Muscle of arm (tissue), 12 donors: ENCODE results near the gene TPBGL. TPM values are rescaled to one million over a fixed set of nuclear protein-coding genes. Genes with fewer than 3 reads are reported as not detected.
A peak's percentile ranks its signal among the peaks of the same experiment; 100 is the strongest.
"Not testable (repeated sequence)": the region's sequence is repeated elsewhere in the genome, so short reads cannot be mapped to it uniquely, and the experiment has no call there.

ENCODE experiments used
- DNase-seq: peaks from one replicate; pipeline ENCODE4 v3.0.0-alpha.2; 2013
- polyA plus RNA-seq, 12 donors: library from polyadenylated mRNA; unstranded; fragments of 120-200 nt; gene quantifications; one replicate each; pipeline ENCODE4 v1.2.1, GENCODE V29; 2013; ENCODE audit not compliant: insufficient read length in 12 of 12

TPBGL gene
- polyA plus RNA-seq, 12 donors: 0.07 to 0.58 (median 0.23) TPM; not detected in 2

GRCh38 chr11:75271730-75272129 is 31.2 kb downstream of the TPBGL start:
- DNase-seq: no peak

- DNase-seq: no peak
Observed at GRCh38 chr11:75272391-75272790, 31.8 kb downstream of the TPBGL start.

DNA sequence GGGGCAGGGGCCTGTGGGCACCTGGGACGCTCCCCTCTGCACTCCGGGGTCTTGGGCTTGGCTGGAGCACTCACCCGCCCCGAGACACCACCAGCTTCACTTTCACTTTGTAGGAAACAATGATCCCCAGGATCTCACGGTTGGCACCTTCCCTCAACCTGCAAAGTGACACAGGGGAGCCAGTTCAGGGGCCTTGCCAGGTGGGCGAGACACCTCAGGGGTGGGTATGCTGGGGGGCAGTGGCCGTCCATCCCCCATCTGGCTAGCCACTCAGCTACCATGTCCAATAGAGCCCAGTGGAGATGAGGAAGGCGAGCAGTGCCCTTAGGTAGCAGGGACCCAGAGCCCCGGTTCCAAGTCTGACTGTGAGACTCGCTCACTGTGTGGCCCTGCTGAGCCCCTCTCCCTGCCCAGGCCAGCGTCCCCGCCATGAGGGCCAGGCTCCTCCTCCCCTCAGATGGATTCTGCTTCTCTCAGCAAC is 32.3 kb downstream of the TPBGL start:
- no peak for DNase-seq

- no peak for DNase-seq
Observed at GRCh38 chr11:75273411-75274391, 33.1 kb downstream of the TPBGL start.

DNA sequence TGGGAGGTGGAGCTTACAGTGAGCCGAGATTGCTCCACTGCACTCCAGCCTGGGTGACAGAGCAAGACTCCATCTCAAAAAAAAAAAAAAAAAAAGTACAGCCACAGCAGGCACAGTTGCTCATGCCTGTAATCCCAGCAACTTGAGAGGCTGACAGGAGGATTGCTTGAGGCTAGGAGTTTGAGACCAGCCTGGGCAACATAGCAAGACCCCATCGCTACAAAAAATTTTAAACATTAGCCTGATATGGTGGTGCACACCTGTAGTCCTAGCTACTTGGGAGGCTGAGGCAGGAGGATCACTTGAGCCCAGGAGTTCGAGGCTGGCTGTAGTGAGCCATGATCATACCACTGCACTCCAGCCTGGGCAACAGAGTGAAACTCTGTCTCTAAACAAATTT is 34.1 kb downstream of the TPBGL start:
- DNase-seq: not testable (repeated sequence)

DNA sequence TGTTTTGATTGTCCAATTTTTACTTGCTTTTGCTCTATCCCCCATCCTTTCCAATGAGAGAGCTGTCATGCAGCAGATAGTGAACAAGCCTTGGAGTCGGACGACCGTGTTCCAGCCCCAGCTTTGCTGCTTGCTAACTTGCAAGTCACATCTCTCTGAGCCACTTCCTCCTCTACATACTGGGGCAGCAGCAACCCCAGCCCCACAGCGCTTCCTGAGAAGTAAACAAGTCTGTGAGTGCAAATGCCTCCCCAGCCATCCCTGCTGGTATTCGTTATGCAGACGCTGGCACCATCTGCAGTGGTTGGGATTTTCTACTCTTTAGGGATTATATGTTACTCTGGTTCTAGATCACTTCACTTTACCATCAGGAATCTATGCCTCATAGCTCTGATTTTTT is 35.0 kb downstream of the TPBGL start:
- DNase-seq: no peak

DNA sequence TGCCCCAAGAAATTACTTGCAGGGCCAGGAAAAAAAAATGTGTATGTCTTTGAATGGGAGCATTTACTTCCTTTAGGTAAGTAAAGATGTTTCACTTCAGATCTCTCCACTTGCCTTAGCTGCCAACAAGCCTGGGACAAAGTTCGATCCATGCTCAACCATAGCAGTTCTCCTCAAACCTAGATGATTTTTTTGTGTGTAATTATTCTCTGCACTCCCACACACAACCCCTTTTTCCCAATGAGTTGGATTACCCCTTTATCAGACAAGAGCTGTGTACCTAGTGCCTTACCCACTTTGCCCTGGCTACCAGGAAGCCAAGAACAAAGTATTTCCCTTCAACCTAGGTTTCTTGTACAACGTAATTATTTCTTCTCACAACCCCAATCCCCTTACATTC is 35.6 kb downstream of the TPBGL start:
- no peak for DNase-seq

DNA sequence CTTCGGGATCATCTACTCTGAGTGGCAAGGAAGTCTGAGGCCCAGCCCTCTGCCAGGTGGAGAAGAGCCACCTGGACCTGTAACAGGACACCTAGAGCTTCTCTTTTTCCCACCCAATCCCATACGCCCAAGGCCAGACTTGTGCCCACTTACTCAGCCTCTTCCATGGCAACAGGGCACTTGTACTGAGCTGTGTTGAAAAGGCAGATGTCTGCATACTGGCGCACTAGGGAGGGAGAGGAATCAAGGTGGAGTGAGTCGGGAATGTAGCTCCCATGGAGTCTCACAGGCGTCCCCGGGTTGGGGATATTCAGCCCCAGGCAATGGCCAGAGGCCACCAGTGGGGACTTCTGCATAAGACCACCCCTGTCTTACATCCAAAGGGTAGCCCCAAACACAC is 36.1 kb downstream of the TPBGL start:
- DNase-seq: no peak

- no peak for DNase-seq
Observed at GRCh38 chr11:75277211-75277805, 36.7 kb downstream of the TPBGL start.

- DNase-seq: no peak
Observed at GRCh38 chr11:75277991-75278790, 37.6 kb downstream of the TPBGL start.

- no peak for DNase-seq
Observed at GRCh38 chr11:75279273-75279672, 38.7 kb downstream of the TPBGL start.

DNA sequence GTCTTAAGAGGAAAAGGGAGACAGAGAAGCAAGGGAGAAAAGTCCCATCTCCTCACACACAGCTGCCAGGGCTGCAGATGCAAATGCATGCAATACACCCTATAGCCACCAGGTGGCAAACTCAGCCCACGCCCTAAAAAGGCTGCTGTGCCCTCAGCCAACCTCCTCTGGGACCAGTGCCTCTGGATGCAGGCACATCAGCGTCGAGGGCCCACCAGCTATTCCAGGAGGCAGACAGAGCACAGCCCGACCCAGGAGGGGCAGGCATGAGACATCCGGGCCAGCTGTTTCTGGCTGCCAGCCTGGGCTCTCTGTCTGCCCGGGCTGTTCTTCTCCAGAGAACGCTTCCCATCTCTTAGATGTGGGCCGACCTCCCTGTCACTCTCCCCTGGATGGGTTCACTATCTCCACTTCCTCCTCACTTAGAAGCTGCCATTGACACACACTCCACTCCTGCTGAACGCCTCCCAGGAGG is 39.7 kb downstream of the TPBGL start:
- peak; percentile 83 for DNase-seq

GRCh38 chr11:75280770-75281468 is 40.3 kb downstream of the TPBGL start:
- DNase-seq: no peak

DNA sequence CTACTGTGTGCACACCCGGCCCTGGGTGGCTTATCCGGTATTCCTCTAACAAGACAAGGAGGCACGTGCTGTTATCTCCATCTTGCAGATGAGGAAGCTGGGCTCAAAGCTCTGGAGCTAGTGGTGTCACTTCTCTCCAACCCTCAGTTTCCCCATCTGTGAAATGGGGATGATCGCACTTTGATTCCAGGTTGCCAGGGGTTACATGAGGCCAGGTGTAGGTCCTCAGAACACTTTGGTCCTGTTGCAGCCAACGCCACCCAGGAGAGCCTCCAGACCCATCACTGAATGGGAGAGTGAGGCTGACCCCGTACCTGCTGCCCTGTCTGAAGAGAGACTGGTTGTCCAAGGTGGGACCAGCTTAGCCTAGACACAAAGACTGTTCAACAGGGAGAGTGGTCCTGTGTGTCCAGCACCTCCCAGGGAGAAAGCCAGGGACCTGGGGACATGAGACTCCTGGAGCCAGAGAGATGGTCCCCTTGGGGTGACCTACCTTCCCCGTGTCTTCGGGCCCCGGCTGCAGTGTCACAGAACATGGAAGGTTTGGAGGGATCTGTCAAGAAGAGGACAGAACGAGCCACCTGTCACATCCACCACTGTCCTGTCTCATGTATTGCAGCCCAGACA is 41.0 kb downstream of the TPBGL start:
- DNase-seq: no peak

DNA sequence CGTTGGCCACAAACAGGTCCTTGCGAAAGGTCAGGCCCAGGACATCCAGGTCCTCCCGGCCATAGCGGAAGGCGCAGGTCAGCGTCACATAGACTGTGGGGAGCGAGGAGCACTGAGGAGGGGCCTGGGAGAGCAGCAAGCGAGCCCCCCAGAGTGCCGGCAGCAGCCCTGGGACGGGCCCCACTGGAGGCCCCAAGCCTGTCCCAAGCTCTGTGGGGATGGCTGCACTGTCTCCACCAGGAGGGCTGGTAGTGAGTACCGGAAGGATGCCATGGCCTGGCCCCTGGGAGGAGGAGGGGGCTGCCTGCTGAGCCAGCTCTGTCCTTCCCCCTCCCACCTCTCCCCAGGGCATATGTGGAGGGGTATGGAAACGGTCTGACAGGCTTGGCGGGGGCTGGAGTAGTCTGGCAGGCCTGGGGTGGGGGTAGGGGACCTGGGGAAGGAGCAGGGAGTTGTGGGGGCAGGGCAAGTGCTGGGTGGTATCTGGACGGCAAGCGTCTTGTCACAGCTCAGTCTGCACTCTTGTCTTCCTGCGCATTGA is 42.9 kb downstream of the TPBGL start:
- DNase-seq: no peak

DNA sequence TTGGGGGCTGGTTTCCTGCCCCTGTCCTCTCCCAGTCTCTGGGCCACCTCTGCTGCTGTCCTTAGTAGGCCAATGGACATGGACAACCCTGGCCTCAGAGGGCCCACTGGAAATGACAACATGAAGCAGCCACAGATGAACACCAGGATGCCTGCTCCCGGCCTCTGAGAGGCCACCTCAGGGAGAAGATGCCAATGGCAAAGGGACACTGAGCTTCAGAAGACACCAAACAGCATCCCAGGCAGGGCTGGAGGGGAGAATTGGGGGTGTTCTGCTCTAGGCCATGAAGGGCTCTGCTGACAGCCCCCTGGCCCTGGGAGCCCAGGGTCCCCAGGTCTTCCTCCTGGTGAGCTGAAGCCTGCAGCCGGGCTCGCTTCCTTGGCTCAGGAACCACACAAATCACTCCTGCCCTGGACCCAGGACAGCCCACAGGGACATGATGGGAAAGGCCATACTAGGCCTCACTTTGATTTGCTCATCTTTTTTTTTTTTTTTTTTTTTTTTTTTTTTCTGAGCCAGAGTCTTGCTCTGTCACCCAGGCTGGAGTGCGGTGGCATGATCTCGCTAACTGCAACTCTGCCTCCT is 45.3 kb downstream of the TPBGL start:
- DNase-seq: no peak

- DNase-seq: no peak
Observed at GRCh38 chr11:75286826-75287465, 46.4 kb downstream of the TPBGL start.

GRCh38 chr11:75287579-75287978 is 47.0 kb downstream of the TPBGL start:
- DNase-seq: no peak

DNA sequence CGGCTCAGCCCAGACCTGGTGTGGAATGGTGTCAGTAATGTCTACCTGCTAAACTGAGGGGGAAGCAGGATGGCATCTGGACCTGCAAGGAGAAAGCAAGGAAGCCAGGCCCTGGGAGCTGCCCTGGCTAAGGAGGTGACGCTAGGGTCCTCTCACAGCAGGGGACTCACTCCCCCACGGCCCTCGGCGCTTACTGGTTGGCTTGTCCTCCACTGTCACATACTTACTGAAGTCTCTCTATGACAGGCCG is 48.9 kb downstream of the TPBGL start:
- DNase-seq: no peak

DNA sequence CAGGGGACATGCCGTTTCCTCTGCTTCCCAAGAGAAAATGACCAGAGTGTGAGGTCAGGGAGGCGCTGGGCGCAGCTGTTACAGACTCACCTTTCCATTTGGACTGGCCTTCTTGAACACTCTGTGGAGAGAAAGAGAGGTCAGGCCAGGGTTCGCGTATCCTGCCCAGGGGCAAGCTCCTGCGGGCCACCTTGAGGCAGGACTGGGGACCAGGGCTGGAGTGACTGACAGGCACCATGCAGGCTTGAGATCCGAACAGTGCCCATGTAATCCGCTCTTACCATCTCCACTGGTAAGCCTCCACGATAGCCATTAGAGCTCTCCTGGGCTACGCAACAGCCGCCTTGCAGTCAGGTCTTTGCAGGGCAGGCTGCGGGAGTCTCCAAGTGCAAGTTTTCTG is 49.3 kb downstream of the TPBGL start:
- DNase-seq: no peak
